ENCODE measurements around the gene TP63. TPM values are rescaled to one million over a fixed set of nuclear protein-coding genes. Genes with fewer than 3 reads are reported as not detected.

Gene TP63
- total RNA-seq, 2 donors from 2014 or later: not detected

DNA sequence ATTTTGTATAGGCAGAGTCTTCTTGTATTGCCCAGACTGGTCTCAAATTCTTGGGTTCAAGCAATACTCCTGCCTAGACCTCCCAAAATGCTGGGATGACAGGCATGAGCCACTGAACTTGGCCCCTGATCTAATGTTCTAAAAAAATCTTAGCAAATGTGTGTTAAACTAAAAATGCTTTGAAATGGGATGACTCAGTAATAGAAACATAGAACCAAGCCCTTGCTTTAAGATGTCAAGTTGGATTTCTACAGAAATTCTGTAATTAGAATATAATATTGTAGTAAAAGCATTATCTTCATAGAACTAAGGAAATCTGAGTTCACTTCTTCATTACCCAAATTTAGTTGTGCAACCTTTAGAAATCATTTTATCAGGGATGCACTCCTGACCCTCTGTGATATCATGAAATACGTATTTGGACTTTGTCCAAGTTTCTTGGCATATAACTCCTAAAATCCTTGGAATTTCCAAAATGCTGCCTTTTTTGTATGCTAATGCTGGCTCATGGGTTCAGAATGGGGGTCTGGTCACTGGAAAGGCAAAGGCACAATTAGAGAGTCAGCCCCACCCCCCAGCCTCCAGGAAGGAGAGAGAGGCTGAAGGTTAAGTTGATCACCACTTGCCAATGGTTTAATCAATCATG is 217.3 kb downstream of the TP63 start:
- H3K4me1 ChIP-seq: no peaks in the 10 kb centered on the region
- H3K9me3 ChIP-seq: no peaks in the 10 kb centered on the region
- DNase-seq (no peak), ATAC-seq (no peak)
- no peak overlapping the region for H3K4me3 ChIP-seq
- 34 to 53% methylated on average over 1 of the region's 1 CpG for WGBS, 2 donors
- H3K36me3 ChIP-seq (replicated peaks in 1 of 2; ENCODE audit: insufficient read depth in 1 of 2, low read depth in 2 of 2): no peaks in the 10 kb centered on the region
- TF ChIP-seq, protein P1, sequence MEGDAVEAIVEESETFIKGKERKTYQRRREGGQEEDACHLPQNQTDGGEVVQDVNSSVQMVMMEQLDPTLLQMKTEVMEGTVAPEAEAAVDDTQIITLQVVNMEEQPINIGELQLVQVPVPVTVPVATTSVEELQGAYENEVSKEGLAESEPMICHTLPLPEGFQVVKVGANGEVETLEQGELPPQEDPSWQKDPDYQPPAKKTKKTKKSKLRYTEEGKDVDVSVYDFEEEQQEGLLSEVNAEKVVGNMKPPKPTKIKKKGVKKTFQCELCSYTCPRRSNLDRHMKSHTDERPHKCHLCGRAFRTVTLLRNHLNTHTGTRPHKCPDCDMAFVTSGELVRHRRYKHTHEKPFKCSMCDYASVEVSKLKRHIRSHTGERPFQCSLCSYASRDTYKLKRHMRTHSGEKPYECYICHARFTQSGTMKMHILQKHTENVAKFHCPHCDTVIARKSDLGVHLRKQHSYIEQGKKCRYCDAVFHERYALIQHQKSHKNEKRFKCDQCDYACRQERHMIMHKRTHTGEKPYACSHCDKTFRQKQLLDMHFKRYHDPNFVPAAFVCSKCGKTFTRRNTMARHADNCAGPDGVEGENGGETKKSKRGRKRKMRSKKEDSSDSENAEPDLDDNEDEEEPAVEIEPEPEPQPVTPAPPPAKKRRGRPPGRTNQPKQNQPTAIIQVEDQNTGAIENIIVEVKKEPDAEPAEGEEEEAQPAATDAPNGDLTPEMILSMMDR (IDR thresholded peaks at IDR 0.05): no peak
- no peak for TF ChIP-seq POLR2A (IDR thresholded peaks at IDR 0.05)
- intact Hi-C loops (cut with DNase I): no loop called here
- H3K27me3 ChIP-seq: no peaks in the 10 kb centered on the region
- no peak overlapping the region for H3K27ac ChIP-seq

DNA sequence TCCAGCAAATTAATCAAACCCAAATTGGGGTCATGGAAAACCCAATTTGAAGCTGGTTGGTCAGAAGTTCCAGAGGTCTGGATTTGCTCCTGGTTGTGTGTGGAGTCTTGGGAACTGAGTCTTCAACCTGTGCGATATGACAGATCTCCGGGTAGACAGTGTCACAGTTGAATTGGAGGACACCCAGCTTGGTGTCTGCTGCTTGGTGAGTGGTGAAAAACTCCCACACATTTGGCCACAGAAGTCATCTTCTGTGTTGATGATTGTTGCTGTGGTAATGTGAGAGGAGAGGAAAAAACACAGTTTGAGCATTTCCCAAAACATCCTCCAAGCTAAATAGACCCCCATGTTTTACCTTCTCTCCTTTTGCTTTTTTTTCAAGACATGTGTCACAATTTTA is 218.1 kb downstream of the TP63 start:
- no peaks in the 10 kb centered on the region for H3K27me3 ChIP-seq
- H3K9me3 ChIP-seq: no peaks in the 10 kb centered on the region
- no peak for ATAC-seq
- H3K36me3 ChIP-seq (replicated peaks in 1 of 2; ENCODE audit: insufficient read depth in 1 of 2, low read depth in 2 of 2): no peaks in the 10 kb centered on the region
- TF ChIP-seq, protein P1 (IDR thresholded peaks at IDR 0.05): no peak
- TF ChIP-seq POLR2A (IDR thresholded peaks at IDR 0.05): no peak
- intact Hi-C loops (cut with DNase I): no loop called here
- H3K27ac ChIP-seq: no peak overlapping the region
- H3K4me3 ChIP-seq: no peak overlapping the region
- DNase-seq: no peak
- 81 to 91% methylated on average over 2 of the region's 2 CpGs for WGBS, 2 donors
- H3K4me1 ChIP-seq: no peaks in the 10 kb centered on the region

DNA sequence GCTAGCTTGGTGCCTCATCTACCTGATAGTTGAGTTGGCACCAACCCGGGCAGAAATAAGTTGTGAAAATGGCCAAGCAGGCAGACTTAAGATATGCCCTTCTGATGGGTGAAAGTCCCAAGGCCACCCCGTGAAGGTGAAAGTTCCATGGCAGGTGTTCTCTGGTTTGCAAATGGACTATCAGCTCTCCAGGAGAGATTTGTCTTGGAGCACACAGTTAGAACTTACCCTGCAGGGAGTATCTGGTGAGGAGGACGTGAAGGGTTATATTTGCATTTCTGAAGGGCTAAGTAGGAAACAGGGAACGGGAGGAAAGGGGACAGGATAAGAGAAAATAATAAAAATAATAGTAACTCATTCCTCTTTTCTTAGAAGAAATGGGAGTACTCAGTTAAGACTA is 220.5 kb downstream of the TP63 start:
- ATAC-seq (no peak), DNase-seq (no peak)
- Histone ChIP-seq H3K27ac (no peak overlapping the region), H3K27me3 (no peaks in the 10 kb centered on the region), H3K36me3 (replicated peaks in 1 of 2; ENCODE audit: insufficient read depth in 1 of 2, low read depth in 2 of 2) (no peaks in the 10 kb centered on the region), H3K4me3 (no peak overlapping the region), H3K9me3 (no peaks in the 10 kb centered on the region), H3K4me1 (no peaks in the 10 kb centered on the region)
- TF ChIP-seq, protein P1 (IDR thresholded peaks at IDR 0.05): no peak
- TF ChIP-seq POLR2A (IDR thresholded peaks at IDR 0.05): no peak
- intact Hi-C loops (cut with DNase I): no loop called here
- WGBS, 2 donors: 24 to 39% methylated on average over 4 of the region's 4 CpGs

DNA sequence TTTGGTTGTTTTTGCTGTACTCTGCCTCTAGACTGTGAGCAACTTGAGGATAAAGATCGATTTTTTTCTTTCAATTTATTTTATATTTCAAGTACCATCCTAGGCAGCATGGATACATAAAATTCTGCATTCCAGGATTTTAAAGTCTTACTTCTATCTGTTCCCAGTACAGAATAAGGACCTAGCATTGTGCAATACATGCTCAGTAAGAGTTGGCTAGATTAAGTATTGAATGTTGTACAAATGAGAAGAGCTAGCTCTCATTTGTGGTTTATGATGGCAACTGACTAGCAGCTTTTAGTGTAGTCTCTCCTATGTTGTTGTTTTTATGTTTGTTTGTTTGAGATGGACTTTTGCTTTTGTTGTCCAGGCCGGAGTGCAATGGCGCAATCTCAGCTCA is 222.7 kb downstream of the TP63 start:
- Histone ChIP-seq H3K27me3 (no peaks in the 10 kb centered on the region), H3K36me3 (replicated peaks in 1 of 2; ENCODE audit: insufficient read depth in 1 of 2, low read depth in 2 of 2) (no peaks in the 10 kb centered on the region), H3K4me3 (no peak overlapping the region), H3K27ac (no peak overlapping the region), H3K9me3 (no peaks in the 10 kb centered on the region), H3K4me1 (no peaks in the 10 kb centered on the region)
- WGBS, 2 donors: 83 to 88% methylated on average over 3 of the region's 3 CpGs
- TF ChIP-seq, protein P1 (IDR thresholded peaks at IDR 0.05): no peak
- TF ChIP-seq POLR2A (IDR thresholded peaks at IDR 0.05): no peak
- DNase-seq: no peak
- intact Hi-C loops (cut with DNase I): no loop called here
- no peak for ATAC-seq

DNA sequence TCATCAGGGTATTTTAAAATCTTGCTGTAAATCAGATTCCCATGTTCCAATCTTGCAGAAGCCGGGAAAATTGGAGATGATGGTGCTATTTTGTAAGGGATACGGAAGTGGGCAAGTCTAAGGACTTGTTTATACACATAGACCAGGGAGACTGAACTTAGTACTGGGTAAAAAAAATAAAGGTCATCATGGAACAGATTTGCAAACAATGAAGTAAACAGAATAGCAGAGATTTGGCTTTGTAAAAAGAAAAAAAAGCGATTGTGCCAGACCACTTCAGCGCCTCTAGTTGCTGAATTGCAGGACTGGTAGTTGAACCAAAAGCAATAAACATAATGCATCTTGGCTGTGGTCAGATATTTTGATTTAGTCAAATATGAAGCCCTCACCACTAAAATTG is 229.1 kb downstream of the TP63 start:
- no peaks in the 10 kb centered on the region for H3K4me1 ChIP-seq
- DNase-seq (no peak), ATAC-seq (no peak)
- TF ChIP-seq, protein P1 (IDR thresholded peaks at IDR 0.05): no peak
- TF ChIP-seq POLR2A (IDR thresholded peaks at IDR 0.05): no peak
- WGBS, 2 donors: 79 to 81% methylated on average over 4 of the region's 4 CpGs
- H3K9me3 ChIP-seq: no peaks in the 10 kb centered on the region
- intact Hi-C loops (cut with DNase I): no loop called here
- H3K27ac ChIP-seq: no peak overlapping the region
- no peak overlapping the region for H3K4me3 ChIP-seq
- H3K27me3 ChIP-seq: no peaks in the 10 kb centered on the region
- H3K36me3 ChIP-seq (replicated peaks in 1 of 2; ENCODE audit: insufficient read depth in 1 of 2, low read depth in 2 of 2): no peaks in the 10 kb centered on the region

Data from body of pancreas (tissue), 4 donors.